HEK293T (cell line): ENCODE results near the gene CIBAR2.

Source experiments
- BHLHE40 ChIP-seq: fragments of 450-650 bp; IDR thresholded peaks from 2 replicates; pipeline ENCODE4 v1.6.1; 2016; ENCODE audit warnings: mild to moderate bottlenecking, moderate library complexity, borderline replicate concordance
- FOXM1 ChIP-seq: fragments of 450-650 bp; IDR thresholded peaks from 2 replicates; pipeline ENCODE4 v1.6.1; 2017; ENCODE audit warnings: mild to moderate bottlenecking, borderline replicate concordance
- L3MBTL2 ChIP-seq: fragments of 450-650 bp; conservative IDR thresholded peaks from 2 replicates; pipeline ENCODE4 v1.6.1; 2016; ENCODE audit warnings: mild to moderate bottlenecking
- PKNOX1 ChIP-seq: fragments of 450-650 bp; IDR thresholded peaks from 2 replicates; pipeline ENCODE4 v1.6.1; 2016
- SP1 ChIP-seq: fragments of 450-650 bp; IDR thresholded peaks from 2 replicates; pipeline ENCODE4 v1.6.1; 2017
- TARDBP ChIP-seq: fragments of 450-650 bp; IDR thresholded peaks from 2 replicates; pipeline ENCODE4 v1.6.1; 2016

- no peak for TF ChIP-seq BHLHE40
- TF ChIP-seq PKNOX1, result no peak
- no peak for TF ChIP-seq SP1
- no peak for TF ChIP-seq FOXM1
- TF ChIP-seq L3MBTL2, result no peak
- TF ChIP-seq TARDBP, result no peak
Measured at GRCh38 chr16:85086347-85087291, 25.7 kb downstream of the CIBAR2 start.
